Measurements from ENCODE around the gene ODF2. TPM values are rescaled to one million over a fixed set of nuclear protein-coding genes. Genes with fewer than 3 reads are reported as not detected.

The ODF2 gene
- total and polyA plus RNA-seq, 2 of the 13 experiments (the other 11 are each of a cell fraction or from before 2014, with no cell fraction given) = 9.8 to 31.3 TPM

- peak; percentile 43 to 44; a peak in 2 of 4 replicates for TF ChIP-seq HMGXB4 (CRISPR knock-in tag; IDR thresholded peaks at IDR 0.05; ENCODE audit: borderline replicate concordance in 1 of 2, low read depth in 1 of 2)
- no peak for TF ChIP-seq HNF1A (IDR thresholded peaks at IDR 0.05; ENCODE audit: low read depth)
- TF ChIP-seq HNF1A (CRISPR knock-in tag; IDR thresholded peaks at IDR 0.05; ENCODE audit: borderline replicate concordance) = 0 out of 2 replicates have a peak, but pooled peaks have one; percentile 38
- TF ChIP-seq SALL1 (CRISPR knock-in tag; IDR thresholded peaks at IDR 0.05) = peak; percentile 48
- no peak for TF ChIP-seq STAT6 (CRISPR knock-in tag; IDR thresholded peaks at IDR 0.05; ENCODE audit: borderline replicate concordance)
- peak; percentile 56 for TF ChIP-seq RBFOX2 (IDR thresholded peaks at IDR 0.05; ENCODE audit: low read depth, low read length)
- no peak for TF ChIP-seq FOXK2 (IDR thresholded peaks at IDR 0.05)
- no peak for TF ChIP-seq CEBPZ (IDR thresholded peaks at IDR 0.05; ENCODE audit: low read length)
- no peak for TF ChIP-seq RARG (CRISPR knock-in tag; IDR thresholded peaks at IDR 0.05; ENCODE audit: low read depth)
- TF ChIP-seq ZNF430 (CRISPR knock-in tag; IDR thresholded peaks at IDR 0.05) = peak; percentile 65; the same call in 1 of the 2 replicates
- no peak for TF ChIP-seq HOMEZ (CRISPR knock-in tag; IDR thresholded peaks at IDR 0.05; ENCODE audit: low read depth)
- TF ChIP-seq MED1 (CRISPR knock-in tag; IDR thresholded peaks at IDR 0.05) = no peak
- no peak for TF ChIP-seq ZNF629 (CRISPR knock-in tag; conservative IDR thresholded peaks at IDR 0.05)
- no peak for TF ChIP-seq ZNF720 (CRISPR knock-in tag; IDR thresholded peaks at IDR 0.05)
Measured at GRCh38 chr9:128420651-128421481, 34.9 kb upstream of the ODF2 start, which contains the start of gene CERCAM (continued).

Measured in HepG2 (cell line).